Liver (tissue), 9 donors: ENCODE results near the gene EIF2B5. TPM values are rescaled to one million over a fixed set of nuclear protein-coding genes. Genes with fewer than 3 reads are reported as not detected.
"Not testable (repeated sequence)": the region's sequence is repeated elsewhere in the genome, so short reads cannot be mapped to it uniquely, and the experiment has no call there.

Experiments
- DNase-seq: peaks from one replicate; pipeline ENCODE4 v3.0.0-alpha.2; 2017; ENCODE audit warnings: low spot score
- H3K27ac ChIP-seq, 2 donors: one replicate each; pipeline ENCODE4 v1.7.0; 2013; ENCODE audit warnings: inconsistent platforms in 2 of 2, low read length in 2 of 2, control low read depth in 1 of 2, low read depth in 1 of 2, mild to moderate bottlenecking in 1 of 2
- H3K27me3 ChIP-seq, 4 donors: one replicate each; pipeline versions ENCODE4 v1.6.1 to v1.7.0; 2013; ENCODE audit warnings: low read length in 3 of 4, inconsistent platforms in 1 of 4, mild to moderate bottlenecking in 1 of 4, moderate library complexity in 1 of 4; ENCODE audit not compliant: control insufficient read depth in 4 of 4, insufficient read depth in 4 of 4
- H3K36me3 ChIP-seq, 4 donors: one replicate each; pipeline versions ENCODE4 v1.6.1 to v1.7.0; 2013; ENCODE audit warnings: low read length in 3 of 4, mild to moderate bottlenecking in 3 of 4, low read depth in 1 of 4, moderate library complexity in 1 of 4; ENCODE audit not compliant: control insufficient read depth in 4 of 4, insufficient read depth in 3 of 4
- H3K4me1 ChIP-seq, 4 donors: one replicate each; pipeline versions ENCODE4 v1.6.1 to v1.7.0; 2013; ENCODE audit warnings: low read length in 3 of 4, mild to moderate bottlenecking in 3 of 4, moderate library complexity in 1 of 4; ENCODE audit not compliant: control insufficient read depth in 4 of 4, insufficient read depth in 4 of 4
- H3K4me3 ChIP-seq, 3 donors: one replicate each; pipeline versions ENCODE4 v1.6.1 to v1.7.0; 2013; ENCODE audit warnings: low read length in 3 of 3, control low read depth in 1 of 3, low read depth in 1 of 3, mild to moderate bottlenecking in 1 of 3
- H3K9ac ChIP-seq, 2 donors: one replicate each; pipeline ENCODE4 v1.7.0; 2013; ENCODE audit warnings: low read length in 2 of 2, mild to moderate bottlenecking in 2 of 2, moderate library complexity in 2 of 2, control low read depth in 1 of 2, low read depth in 1 of 2
- H3K9me3 ChIP-seq, 4 donors: one replicate each; pipeline versions ENCODE4 v1.6.1 to v1.7.0; 2013; ENCODE audit warnings: low read length in 3 of 4; ENCODE audit not compliant: control insufficient read depth in 4 of 4
- EGR1 ChIP-seq, 2 donors: IDR thresholded peaks; 2 replicates each; pipeline ENCODE4 v1.6.1; 2016 to 2018; ENCODE audit warnings: antibody characterized with exemption in 2 of 2, low read depth in 2 of 2
- FOXA1 ChIP-seq: IDR thresholded peaks from 2 replicates; pipeline ENCODE4 v1.6.1; 2016; ENCODE audit warnings: antibody characterized with exemption
- FOXA2 ChIP-seq: IDR thresholded peaks from 2 replicates; pipeline ENCODE4 v1.6.1; 2016; ENCODE audit warnings: antibody characterized with exemption
- GABPA ChIP-seq, 2 donors: IDR thresholded peaks in 1 of 2; conservative IDR thresholded peaks in 1 of 2; 2 replicates each; pipeline ENCODE4 v1.6.1; 2016; ENCODE audit warnings: antibody characterized with exemption in 2 of 2, mild to moderate bottlenecking in 1 of 2, moderate library complexity in 1 of 2
- HNF4A ChIP-seq, 2 donors: conservative IDR thresholded peaks; 2 replicates each; pipeline ENCODE4 v1.6.1; 2016; ENCODE audit warnings: antibody characterized with exemption in 2 of 2, mild to moderate bottlenecking in 2 of 2
- JUND ChIP-seq, 2 donors: IDR thresholded peaks; 2 replicates each; pipeline ENCODE4 v1.6.1; 2016; ENCODE audit warnings: antibody characterized with exemption in 2 of 2
- NR2F2 ChIP-seq: IDR thresholded peaks from 2 replicates; pipeline ENCODE4 v1.6.1; 2016; ENCODE audit warnings: antibody characterized with exemption
- RAD21 ChIP-seq, 2 donors: IDR thresholded peaks; 2 replicates each; pipeline ENCODE4 v1.6.1; 2016; ENCODE audit warnings: antibody characterized with exemption in 2 of 2, mild to moderate bottlenecking in 2 of 2
- RXRA ChIP-seq, 2 donors: IDR thresholded peaks; 2 replicates each; pipeline ENCODE4 v1.6.1; 2017 to 2018; ENCODE audit warnings: antibody characterized with exemption in 2 of 2, mild to moderate bottlenecking in 1 of 2
- SP1 ChIP-seq: IDR thresholded peaks from 2 replicates; pipeline ENCODE4 v1.6.1; 2018; ENCODE audit warnings: antibody characterized with exemption, mild to moderate bottlenecking
- TAF1 ChIP-seq: conservative IDR thresholded peaks from 2 replicates; pipeline ENCODE4 v1.6.1; 2016; ENCODE audit warnings: antibody characterized with exemption, mild to moderate bottlenecking
- WGBS: extraction: QIAGEN DNeasy Blood & Tissue Kit; methylation state at CpG from one replicate; pipeline ENCODE4 v1.1.7; 2013; 5-methylcytosine and 5-hydroxymethylcytosine counted together
- polyA plus RNA-seq, 2 donors: library from polyadenylated mRNA; stranded (reverse) in 1 of 2; unstranded in 1 of 2; fragments of 200-250 nt in 1 of 2; fragments of >200 nt in 1 of 2; fragmentation: Nextera tagmentation in 1 of 2; extraction: Ambion mirVana in 1 of 2; gene quantifications; one replicate each; pipeline versions ENCODE4 v1.2.1 to v1.2.3, GENCODE V29; 2013 to 2015
- total RNA-seq, 2 donors: library from RNA; depleted of rRNA; stranded (reverse); fragments of >200 nt; gene quantifications; one replicate each; pipeline ENCODE4 v1.2.3, GENCODE V29; 2014
- TF ChIP-seq, protein P1 (sequence below): IDR thresholded peaks from 2 replicates; pipeline ENCODE4 v1.6.1; 2016; ENCODE audit warnings: antibody characterized with exemption
- TF ChIP-seq, protein P2 (sequence below): IDR thresholded peaks from 2 replicates; pipeline ENCODE4 v1.6.1; 2016; ENCODE audit warnings: antibody characterized with exemption, mild to moderate bottlenecking
- donor health status: healthy.
- donor health status: healthy.
- donor health status: healthy.
- donor health status: healthy.
- donor health status: healthy.

The EIF2B5 gene
- total and polyA plus RNA-seq, 4 donors, result 19.0 to 34.3 (median 24.4) TPM

DNA sequence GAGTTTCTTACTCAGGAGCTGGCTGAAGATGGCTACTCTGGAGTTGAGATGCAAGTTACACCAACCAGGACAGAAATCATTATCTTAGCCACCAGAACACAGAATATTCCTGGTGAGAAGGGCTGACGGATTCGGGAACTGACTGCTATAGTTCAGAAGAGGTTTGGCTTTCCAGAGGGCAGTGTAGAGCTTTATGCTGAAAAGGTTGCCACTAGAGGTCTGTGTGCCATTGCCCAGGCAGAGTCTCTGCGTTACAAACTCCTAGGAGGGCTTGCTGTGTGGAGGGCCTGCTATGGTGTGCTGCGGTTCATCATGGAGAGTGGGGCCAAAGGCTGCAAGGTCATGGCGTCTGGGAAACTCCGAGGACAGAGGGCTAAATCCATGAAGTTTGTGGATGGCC, 14.6 kb downstream of the EIF2B5 start:
- not testable (repeated sequence) for H3K4me3 ChIP-seq, H3K9me3 ChIP-seq, H3K9ac ChIP-seq, DNase-seq, H3K27ac ChIP-seq, H3K27me3 ChIP-seq
- 78% methylated on average over 6 of the region's 6 CpGs for WGBS
- peaks cover 0 to 15% (median 1%) of the 10 kb centered on the region in 4 donors for H3K4me1 ChIP-seq
- peaks cover 0 to 10% (median 6%) of the 10 kb centered on the region in 4 donors for H3K36me3 ChIP-seq
- peak in 1 of 2 donors; percentile 25 for TF ChIP-seq RAD21 (IDR thresholded peaks at IDR 0.05)

DNA sequence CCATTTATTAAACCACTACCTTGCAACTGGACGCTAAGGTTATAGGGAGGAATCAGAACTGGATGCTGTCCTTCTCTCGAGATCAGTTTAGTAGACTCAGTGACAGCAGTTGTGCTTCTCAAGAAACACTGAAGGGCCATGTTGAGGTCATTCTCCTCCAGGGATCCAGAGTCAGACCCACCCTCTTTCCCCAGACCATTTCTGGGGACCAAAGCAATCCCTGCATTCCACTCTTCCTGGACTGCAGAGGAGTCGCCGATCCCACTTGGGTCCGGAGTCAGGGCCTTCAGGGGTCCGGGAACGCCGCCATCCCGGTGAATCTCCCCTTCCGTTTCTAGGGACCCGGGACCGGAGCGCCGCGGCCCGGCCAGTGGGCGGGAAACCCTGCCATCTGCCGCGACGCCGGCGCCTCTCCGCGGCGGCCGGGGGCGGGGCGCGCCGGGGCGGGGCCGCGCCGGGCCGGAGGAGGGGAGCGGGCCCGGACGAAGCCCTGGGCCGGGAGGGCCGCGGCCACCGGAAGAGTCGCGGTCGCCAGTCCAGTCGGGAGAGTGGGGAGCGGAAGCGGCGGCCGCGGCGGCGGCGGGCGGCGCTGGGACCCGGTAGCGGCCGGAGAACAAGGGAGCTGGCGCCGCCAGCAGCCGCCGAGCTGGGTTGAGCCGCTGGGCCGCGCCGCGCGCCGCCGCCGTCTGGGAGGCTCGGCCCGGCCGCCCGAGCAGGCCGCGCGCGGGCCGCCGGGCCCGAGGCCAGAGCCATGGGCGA, 19.9 kb downstream of the EIF2B5 start, which contains the start of gene DVL3:
DVL3 (plus strand) TSS at position 493 of the 759 bp plus-strand sequence; CDS start at position 752, 259 bp downstream.
- Histone ChIP-seq H3K4me1 (peaks cover 0 to 30% (median 24%) of the 10 kb centered on the region in 4 donors), H3K9ac (peak within 1 kb of the TSS; percentile 61 to 87), H3K36me3 (no peaks in the 10 kb centered on the region), H3K9me3 (no peaks in the 10 kb centered on the region), H3K4me3 (peak within 1 kb of the TSS; percentile 93 to 94 (median 93)), H3K27ac (peak within 1 kb of the TSS; percentile 66 to 76), H3K27me3 (no peaks in the 10 kb centered on the region)
- TF ChIP-seq GABPA (IDR thresholded peaks at IDR 0.05 in 1 of 2, conservative IDR thresholded peaks at IDR 0.05 in 1 of 2), result peak in 1 of 2 donors; percentile 50
- TF ChIP-seq HNF4A (conservative IDR thresholded peaks at IDR 0.05), result no peak
- no peak for TF ChIP-seq TAF1
- no peak for TF ChIP-seq EGR1 (IDR thresholded peaks at IDR 0.05; ENCODE audit: low read depth in 2 of 2)
- TF ChIP-seq, protein P1, sequence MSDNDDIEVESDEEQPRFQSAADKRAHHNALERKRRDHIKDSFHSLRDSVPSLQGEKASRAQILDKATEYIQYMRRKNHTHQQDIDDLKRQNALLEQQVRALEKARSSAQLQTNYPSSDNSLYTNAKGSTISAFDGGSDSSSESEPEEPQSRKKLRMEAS, result no peak
- TF ChIP-seq, protein P2, sequence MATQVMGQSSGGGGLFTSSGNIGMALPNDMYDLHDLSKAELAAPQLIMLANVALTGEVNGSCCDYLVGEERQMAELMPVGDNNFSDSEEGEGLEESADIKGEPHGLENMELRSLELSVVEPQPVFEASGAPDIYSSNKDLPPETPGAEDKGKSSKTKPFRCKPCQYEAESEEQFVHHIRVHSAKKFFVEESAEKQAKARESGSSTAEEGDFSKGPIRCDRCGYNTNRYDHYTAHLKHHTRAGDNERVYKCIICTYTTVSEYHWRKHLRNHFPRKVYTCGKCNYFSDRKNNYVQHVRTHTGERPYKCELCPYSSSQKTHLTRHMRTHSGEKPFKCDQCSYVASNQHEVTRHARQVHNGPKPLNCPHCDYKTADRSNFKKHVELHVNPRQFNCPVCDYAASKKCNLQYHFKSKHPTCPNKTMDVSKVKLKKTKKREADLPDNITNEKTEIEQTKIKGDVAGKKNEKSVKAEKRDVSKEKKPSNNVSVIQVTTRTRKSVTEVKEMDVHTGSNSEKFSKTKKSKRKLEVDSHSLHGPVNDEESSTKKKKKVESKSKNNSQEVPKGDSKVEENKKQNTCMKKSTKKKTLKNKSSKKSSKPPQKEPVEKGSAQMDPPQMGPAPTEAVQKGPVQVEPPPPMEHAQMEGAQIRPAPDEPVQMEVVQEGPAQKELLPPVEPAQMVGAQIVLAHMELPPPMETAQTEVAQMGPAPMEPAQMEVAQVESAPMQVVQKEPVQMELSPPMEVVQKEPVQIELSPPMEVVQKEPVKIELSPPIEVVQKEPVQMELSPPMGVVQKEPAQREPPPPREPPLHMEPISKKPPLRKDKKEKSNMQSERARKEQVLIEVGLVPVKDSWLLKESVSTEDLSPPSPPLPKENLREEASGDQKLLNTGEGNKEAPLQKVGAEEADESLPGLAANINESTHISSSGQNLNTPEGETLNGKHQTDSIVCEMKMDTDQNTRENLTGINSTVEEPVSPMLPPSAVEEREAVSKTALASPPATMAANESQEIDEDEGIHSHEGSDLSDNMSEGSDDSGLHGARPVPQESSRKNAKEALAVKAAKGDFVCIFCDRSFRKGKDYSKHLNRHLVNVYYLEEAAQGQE, result peak; percentile 18
- WGBS, result under 1% methylated on average over 84 of the region's 84 CpGs
- peak; percentile 61 for DNase-seq

DNA sequence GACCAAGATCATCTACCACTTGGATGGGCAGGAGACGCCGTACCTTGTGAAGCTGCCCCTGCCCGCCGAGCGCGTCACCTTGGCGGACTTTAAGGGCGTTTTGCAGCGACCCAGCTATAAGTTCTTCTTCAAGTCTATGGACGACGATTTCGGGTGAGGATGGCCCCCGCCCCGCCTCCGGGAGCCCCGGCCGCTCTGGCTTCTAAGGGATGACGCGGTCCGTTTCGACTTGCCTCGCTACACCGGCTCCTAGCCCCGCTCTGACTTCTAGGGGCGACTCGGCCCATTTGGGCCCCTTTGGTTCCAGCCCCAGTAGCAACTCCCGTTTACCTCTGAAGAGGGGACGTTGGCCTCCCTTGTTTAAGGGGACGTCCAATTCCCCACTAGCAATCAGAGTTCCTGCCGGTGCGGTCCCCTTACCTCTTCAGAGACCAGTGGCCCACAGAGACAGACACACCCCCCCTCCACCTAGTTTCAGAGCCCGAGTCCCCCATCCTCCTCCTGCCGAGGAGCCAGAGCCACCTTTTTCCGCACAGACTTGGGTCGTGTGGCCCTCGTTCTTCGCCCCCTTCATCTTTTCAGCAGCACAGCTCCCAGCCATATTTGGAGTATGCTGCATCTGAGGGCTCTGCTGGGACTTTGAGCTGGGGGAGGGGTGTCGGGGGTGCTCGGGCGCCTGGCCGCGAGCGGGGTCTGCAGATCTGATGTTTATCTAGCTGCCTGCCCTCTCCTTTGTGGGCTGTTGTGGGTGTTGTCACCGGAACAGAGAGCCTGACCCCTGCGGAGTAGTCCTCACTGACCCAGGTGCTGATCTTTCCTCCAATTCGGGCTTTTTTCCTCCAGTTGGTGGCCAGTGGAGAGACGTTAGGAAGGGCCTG, 20.7 kb downstream of the EIF2B5 start:
- Histone ChIP-seq H3K36me3 (no peaks in the 10 kb centered on the region), H3K27ac (peak overlapping the region; percentile 66 to 76), H3K4me1 (peaks cover 4 to 34% (median 24%) of the 10 kb centered on the region in 4 donors), H3K9me3 (no peaks in the 10 kb centered on the region), H3K9ac (peak overlapping the region; percentile 61 to 87), H3K27me3 (no peaks in the 10 kb centered on the region), H3K4me3 (peak overlapping the region; percentile 93 to 94 (median 93))
- TF ChIP-seq, protein P2, result peak; percentile 50
- TF ChIP-seq FOXA1 (no peak), JUND (IDR thresholded peaks at IDR 0.05) (no peak), HNF4A (conservative IDR thresholded peaks at IDR 0.05) (peak; percentile 22 to 46), RXRA (IDR thresholded peaks at IDR 0.05) (no peak), NR2F2 (no peak), FOXA2 (no peak), EGR1 (IDR thresholded peaks at IDR 0.05; ENCODE audit: low read depth in 2 of 2) (no peak), SP1 (no peak)
- under 1% methylated on average over 47 of the region's 47 CpGs for WGBS
- DNase-seq, result peak; percentile 52
